Stimulated activated naive CD4-positive, alpha-beta T cell (primary cell): ENCODE results near the gene UMODL1.

ENCODE experiments used
- DNase-seq, 6 experiments: peaks; one replicate each; lab custom pipeline; 2025; lab: John Stamatoyannopoulos, UW

The UMODL1 gene

GRCh38 chr21:42079008-42079938 lies 8.2 kb downstream of the UMODL1 start:
- DNase-seq: no peak

GRCh38 chr21:42079939-42080787 lies 9.0 kb downstream of the UMODL1 start:
- DNase-seq: no peak

GRCh38 chr21:42080788-42081083 lies 9.6 kb downstream of the UMODL1 start:
- no peak for DNase-seq

GRCh38 chr21:42081138-42081537 lies 10.0 kb downstream of the UMODL1 start:
- DNase-seq: no peak

GRCh38 chr21:42081931-42082381 lies 10.8 kb downstream of the UMODL1 start:
- no peak for DNase-seq

- no peak for DNase-seq
These were observed 11.6 kb downstream of the UMODL1 start for GRCh38 chr21:42082501-42083360.

GRCh38 chr21:42083361-42083690 lies 12.2 kb downstream of the UMODL1 start:
- DNase-seq: no peak

GRCh38 chr21:42084079-42084478 lies 13.0 kb downstream of the UMODL1 start:
- DNase-seq: no peak

GRCh38 chr21:42085246-42086077 lies 14.3 kb downstream of the UMODL1 start:
- no peak for DNase-seq

GRCh38 chr21:42086969-42087368 lies 15.9 kb downstream of the UMODL1 start:
- DNase-seq: no peak

- no peak for DNase-seq
These were observed 17.0 kb downstream of the UMODL1 start for GRCh38 chr21:42088148-42088547.

GRCh38 chr21:42088658-42089057 lies 17.5 kb downstream of the UMODL1 start:
- no peak for DNase-seq

GRCh38 chr21:42089093-42089631 lies 18.0 kb downstream of the UMODL1 start:
- DNase-seq: peak; percentile 9 to 77 (median 51)

GRCh38 chr21:42089665-42090310 lies 18.7 kb downstream of the UMODL1 start:
- DNase-seq: no peak

- no peak for DNase-seq
These were observed 20.9 kb downstream of the UMODL1 start for GRCh38 chr21:42091899-42092508.

- no peak for DNase-seq
These were observed 21.7 kb downstream of the UMODL1 start for GRCh38 chr21:42092771-42093170.

GRCh38 chr21:42093186-42093585 lies 22.1 kb downstream of the UMODL1 start:
- DNase-seq: no peak

GRCh38 chr21:42093991-42094421 lies 22.9 kb downstream of the UMODL1 start:
- no peak for DNase-seq

- no peak for DNase-seq
These were observed 23.7 kb downstream of the UMODL1 start for GRCh38 chr21:42094811-42095210.

GRCh38 chr21:42095581-42095980 lies 24.5 kb downstream of the UMODL1 start:
- DNase-seq: no peak
